H9 (cell line): Measurements from ENCODE around the gene TPD52L2. TPM values are rescaled to one million over a fixed set of nuclear protein-coding genes. Genes with fewer than 3 reads are reported as not detected.

Experiments used
- DNase-seq: peaks from one replicate; pipeline ENCODE4 v3.0.0-alpha.2; 2017
- H2AFZ ChIP-seq: one replicate; pipeline ENCODE4 v1.6.1; 2013; ENCODE audit warnings: mild to moderate bottlenecking, low read length, control low read depth, moderate library complexity
- H2AK5ac ChIP-seq: 2 replicates; pipeline ENCODE4 v1.6.1; 2013; ENCODE audit warnings: low read length, control low read depth, mixed read lengths; ENCODE audit not compliant: insufficient read length
- H2BK120ac ChIP-seq: one replicate; pipeline ENCODE4 v1.6.1; 2013; ENCODE audit warnings: low read depth, mild to moderate bottlenecking, low read length, control low read depth, inconsistent platforms; ENCODE audit not compliant: poor library complexity, severe bottlenecking
- H2BK12ac ChIP-seq: 2 replicates; pipeline ENCODE4 v1.6.1; 2013; ENCODE audit warnings: low read length, control low read depth, mixed read lengths, low read depth; ENCODE audit not compliant: insufficient read length
- H2BK15ac ChIP-seq: 2 replicates; pipeline ENCODE4 v1.6.1; 2013; ENCODE audit warnings: low read depth, low read length, control low read depth
- H2BK20ac ChIP-seq: one replicate; pipeline ENCODE4 v1.6.1; 2013; ENCODE audit warnings: low read depth, mild to moderate bottlenecking, low read length, control low read depth, inconsistent platforms; ENCODE audit not compliant: poor library complexity, severe bottlenecking
- H2BK5ac ChIP-seq: 2 replicates; pipeline ENCODE4 v1.6.1; 2013; ENCODE audit warnings: low read length, control low read depth, mixed read lengths; ENCODE audit not compliant: insufficient read length
- H3K14ac ChIP-seq: 2 replicates; pipeline ENCODE4 v1.6.1; 2013; ENCODE audit warnings: low read length, control low read depth; ENCODE audit not compliant: insufficient read depth
- H3K18ac ChIP-seq: 2 replicates; pipeline ENCODE4 v1.6.1; 2013; ENCODE audit warnings: low read depth, mild to moderate bottlenecking, mixed read lengths, low read length, control low read depth; ENCODE audit not compliant: insufficient read length
- H3K23ac ChIP-seq: 2 replicates; pipeline ENCODE4 v1.6.1; 2013; ENCODE audit warnings: low read length, control low read depth, mixed read lengths, low read depth; ENCODE audit not compliant: insufficient read length
- H3K23me2 ChIP-seq: 2 replicates; pipeline ENCODE4 v1.6.1; 2013; ENCODE audit warnings: low read depth, mild to moderate bottlenecking, mixed read lengths, low read length, control low read depth; ENCODE audit not compliant: insufficient read length, poor library complexity, severe bottlenecking
- H3K27ac ChIP-seq: 2 replicates; pipeline ENCODE4 v1.5.1; 2013; ENCODE audit warnings: low read length, control low read depth, mixed read lengths, low read depth; ENCODE audit not compliant: insufficient read length
- H3K27me3 ChIP-seq: 2 replicates; pipeline ENCODE4 v1.6.1; 2013; ENCODE audit warnings: low read length, control low read depth, inconsistent platforms; ENCODE audit not compliant: insufficient read depth
- H3K4ac ChIP-seq: 2 replicates; pipeline ENCODE4 v1.6.1; 2013; ENCODE audit warnings: low read depth, mild to moderate bottlenecking, control low read depth, inconsistent platforms, low read length, moderate library complexity
- H3K4me1 ChIP-seq: 2 replicates; pipeline ENCODE4 v1.6.1; 2013; ENCODE audit warnings: low read length, control low read depth, inconsistent platforms; ENCODE audit not compliant: insufficient read depth
- H3K4me2 ChIP-seq: 2 replicates; pipeline ENCODE4 v1.6.1; 2013; ENCODE audit warnings: low read length, control low read depth, mixed read lengths; ENCODE audit not compliant: insufficient read length, insufficient read depth
- H3K56ac ChIP-seq: 2 replicates; pipeline ENCODE4 v1.6.1; 2013; ENCODE audit warnings: low read depth, mild to moderate bottlenecking, mixed read lengths, low read length, control low read depth; ENCODE audit not compliant: insufficient read length
- H3K79me1 ChIP-seq: 2 replicates; pipeline ENCODE4 v1.6.1; 2013; ENCODE audit warnings: low read depth, mild to moderate bottlenecking, moderate library complexity, low read length, control low read depth, inconsistent platforms; ENCODE audit not compliant: insufficient read depth, poor library complexity, severe bottlenecking
- H3K79me2 ChIP-seq: 2 replicates; pipeline ENCODE4 v1.6.1; 2013; ENCODE audit warnings: low read length, control low read depth, inconsistent platforms; ENCODE audit not compliant: insufficient read depth
- H3K9ac ChIP-seq: 2 replicates; pipeline ENCODE4 v1.6.1; 2013; ENCODE audit warnings: low read length, control low read depth, mixed read lengths; ENCODE audit not compliant: insufficient read length; ENCODE audit errors: extremely low read depth
- H3K9me3 ChIP-seq: one replicate; pipeline ENCODE4 v1.6.1; 2013; ENCODE audit warnings: low read depth, low read length, inconsistent platforms; ENCODE audit not compliant: control insufficient read depth
- H3T11ph ChIP-seq: one replicate; pipeline ENCODE4 v1.6.1; 2013; ENCODE audit warnings: mild to moderate bottlenecking, low read length, control low read depth, inconsistent platforms
- H4K20me1 ChIP-seq: one replicate; pipeline ENCODE4 v1.6.1; 2013; ENCODE audit not compliant: control insufficient read depth, insufficient read length, insufficient read depth
- H4K5ac ChIP-seq: 2 replicates; pipeline ENCODE4 v1.6.1; 2013; ENCODE audit warnings: low read depth, mild to moderate bottlenecking, mixed read lengths, low read length, control low read depth; ENCODE audit not compliant: insufficient read length
- H4K8ac ChIP-seq: replicated peaks from 2 replicates; pipeline ENCODE4 v1.6.1; 2013; ENCODE audit warnings: low read length, control low read depth, mixed read lengths, low read depth; ENCODE audit not compliant: insufficient read length
- H4K91ac ChIP-seq: 2 replicates; pipeline ENCODE4 v1.6.1; 2013; ENCODE audit warnings: low read depth, mild to moderate bottlenecking, moderate library complexity, mixed read lengths, low read length, control low read depth; ENCODE audit not compliant: insufficient read length
- H3K27ac Mint-ChIP-seq, 3 experiments: 2 replicates in 2 of 3; 3 replicates in 1 of 3; pipeline ENCODE4 v1.8.0; 2020 to 2021; ENCODE audit warnings: mixed read lengths in 3 of 3, mild to moderate bottlenecking in 1 of 3, moderate library complexity in 1 of 3
- H3K27me3 Mint-ChIP-seq: 2 replicates; pipeline ENCODE4 v1.8.0; 2021; ENCODE audit warnings: low read depth, mild to moderate bottlenecking, moderate library complexity, mixed read lengths
- H3K36me3 Mint-ChIP-seq, 3 experiments: 2 replicates in 2 of 3; 3 replicates in 1 of 3; pipeline ENCODE4 v1.8.0; 2020 to 2021; ENCODE audit warnings: low read depth in 3 of 3, mixed read lengths in 3 of 3; ENCODE audit not compliant: insufficient read depth in 1 of 3
- H3K4me1 Mint-ChIP-seq, 2 experiments: 2 replicates each; pipeline ENCODE4 v1.8.0; 2020; ENCODE audit warnings: mixed read lengths in 2 of 2
- H3K4me3 Mint-ChIP-seq, 2 experiments: 2 replicates in 1 of 2; 3 replicates in 1 of 2; pipeline ENCODE4 v1.8.0; 2020 to 2021; ENCODE audit warnings: mild to moderate bottlenecking in 2 of 2, mixed read lengths in 2 of 2, moderate library complexity in 1 of 2
- H3K9me3 Mint-ChIP-seq, 2 experiments: 2 replicates in 1 of 2; 3 replicates in 1 of 2; pipeline ENCODE4 v1.8.0; 2020; ENCODE audit warnings: mild to moderate bottlenecking in 2 of 2, mixed read lengths in 2 of 2, moderate library complexity in 1 of 2
- WGBS: extraction: QIAGEN DNeasy Blood & Tissue Kit; methylation state at CpG from one replicate; pipeline ENCODE4 v1.1.7; 2013; ENCODE audit warnings: missing lambda C conversion rate, low lambda C conversion rate, mixed read lengths; ENCODE audit not compliant: insufficient read length; ENCODE audit errors: extremely low coverage; 5-methylcytosine and 5-hydroxymethylcytosine counted together
- total RNA-seq: library from RNA; stranded (reverse); gene quantifications from 2 replicates; pipeline ENCODE4 v1.2.1, GENCODE V29; 2021
- TF ChIP-seq, protein P1 (sequence below): fragments of 200-600 bp; sonication (generic); conservative IDR thresholded peaks from 3 replicates; pipeline ENCODE4 v1.8.0; 2021; ENCODE audit warnings: antibody characterized with exemption, mild to moderate bottlenecking

Gene TPD52L2
- total RNA-seq, 1 experiment from 2014 or later = 94.1 TPM

- Histone ChIP-seq H4K20me1 (no peaks in the 10 kb centered on the region), H3K4me2 (peak overlapping the region; percentile 44), H3K23me2 (peaks cover 5% of the 10 kb centered on the region), H4K5ac (no peak overlapping the region), H3K79me1 (no peaks in the 10 kb centered on the region), H3K9ac (no peak overlapping the region), H2AFZ (no peak overlapping the region), H2BK12ac (no peak overlapping the region), H3K14ac (0 out of 2 replicates have a peak overlapping the region, but pooled peaks have one; percentile 16), H3K27ac (peak overlapping the region; percentile 24), H2AK5ac (no peak overlapping the region), H3K4me1 (peaks cover 5% of the 10 kb centered on the region; the same call in 1 of the 2 replicates), H3K18ac (peak overlapping the region; percentile 15), H2BK15ac (no peak overlapping the region), H4K8ac (no peak overlapping the region), H3K27me3 (no peaks in the 10 kb centered on the region), H3K79me2 (no peaks in the 10 kb centered on the region), H3K56ac (no peak overlapping the region), H3K4ac (no peak overlapping the region), H2BK5ac (no peak overlapping the region), H3K9me3 (no peaks in the 10 kb centered on the region), H3T11ph (no peak overlapping the region), H3K23ac (no peak overlapping the region), H2BK120ac (no peak overlapping the region), H2BK20ac (no peak overlapping the region), H4K91ac (no peak overlapping the region)
- Mint-ChIP-seq H3K4me1 (peaks cover 17 to 20% of the 10 kb centered on the region in 2 experiments), H3K27ac (no peak overlapping the region), H3K27me3 (peaks cover 10% of the 10 kb centered on the region), H3K36me3 (no peaks in the 10 kb centered on the region), H3K9me3 (no peaks in the 10 kb centered on the region), H3K4me3 (no peak overlapping the region)
- TF ChIP-seq, protein P1, sequence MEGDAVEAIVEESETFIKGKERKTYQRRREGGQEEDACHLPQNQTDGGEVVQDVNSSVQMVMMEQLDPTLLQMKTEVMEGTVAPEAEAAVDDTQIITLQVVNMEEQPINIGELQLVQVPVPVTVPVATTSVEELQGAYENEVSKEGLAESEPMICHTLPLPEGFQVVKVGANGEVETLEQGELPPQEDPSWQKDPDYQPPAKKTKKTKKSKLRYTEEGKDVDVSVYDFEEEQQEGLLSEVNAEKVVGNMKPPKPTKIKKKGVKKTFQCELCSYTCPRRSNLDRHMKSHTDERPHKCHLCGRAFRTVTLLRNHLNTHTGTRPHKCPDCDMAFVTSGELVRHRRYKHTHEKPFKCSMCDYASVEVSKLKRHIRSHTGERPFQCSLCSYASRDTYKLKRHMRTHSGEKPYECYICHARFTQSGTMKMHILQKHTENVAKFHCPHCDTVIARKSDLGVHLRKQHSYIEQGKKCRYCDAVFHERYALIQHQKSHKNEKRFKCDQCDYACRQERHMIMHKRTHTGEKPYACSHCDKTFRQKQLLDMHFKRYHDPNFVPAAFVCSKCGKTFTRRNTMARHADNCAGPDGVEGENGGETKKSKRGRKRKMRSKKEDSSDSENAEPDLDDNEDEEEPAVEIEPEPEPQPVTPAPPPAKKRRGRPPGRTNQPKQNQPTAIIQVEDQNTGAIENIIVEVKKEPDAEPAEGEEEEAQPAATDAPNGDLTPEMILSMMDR = no peak
- no CpG with 5 or more reads among the region's 16 CpGs for WGBS
- DNase-seq = peak; percentile 73
Observed at GRCh38 chr20:63847237-63848002, 17.6 kb upstream of the TPD52L2 start.
